K562 (cell line): Measurements from ENCODE around the gene TRPV5. TPM values are rescaled to one million over a fixed set of nuclear protein-coding genes. Genes with fewer than 3 reads are reported as not detected.

Experiments
- ATAC-seq: fragments of 200-7000 bp; cut with Tn5 transposase; 3 replicates; pipeline ENCODE4 v1.9.1; 2020; ENCODE audit warnings: moderate library complexity
- BruUV-seq: library from RNA; stranded (reverse); fragments of 400-500 nt; replicated peaks from 2 replicates; lab custom pipeline; 2021; lab: Mats Ljungman, UMichigan
- CTCF ChIA-PET: fragments of 300-600 bp; formaldehyde crosslinking; extraction: SDS; loops from one replicate; lab custom pipeline; 2021; ENCODE audit warnings: low intra/inter-chr PET ratio; lab: Yijun Ruan, JAX
- POLR2A ChIA-PET: fragments of 300-600, 350-650 bp; sonication (Branson Sonifier 250); formaldehyde crosslinking; extraction: SDS; loops from one replicate; lab custom pipeline; 2021; ENCODE audit warnings: antibody characterized with exemption, inconsistent platforms; lab: Yijun Ruan, JAX
- DNase-seq, 4 experiments: peaks; one replicate each; pipeline versions ENCODE4 v3.0.0 to v3.0.0-alpha.2; 2011 to 2018; ENCODE audit warnings: low spot score in 3 of 4, mixed read lengths in 3 of 4; ENCODE audit errors: extremely low read depth in 1 of 4
- FAIRE-seq: peaks from 2 replicates; lab custom pipeline; 2011; peaks lifted over from hg19 to GRCh38; lab: Jason Lieb, UNC
- H2AFZ ChIP-seq: 2 replicates; pipeline ENCODE4 v1.6.0; 2011; ENCODE audit warnings: low read depth, low read length, control low read depth, inconsistent platforms
- H3K27ac ChIP-seq: fragments of 200-600 bp; 3 replicates; pipeline ENCODE4 v1.8.0; 2011; ENCODE audit warnings: low read depth, mild to moderate bottlenecking, control low read depth, inconsistent platforms, low read length, moderate library complexity, mixed read lengths; ENCODE audit errors: extremely low read depth
- H3K27me3 ChIP-seq, 2 experiments: fragments of 300-600 bp in 1 of 2; 2 replicates in 1 of 2; 3 replicates in 1 of 2; pipeline versions ENCODE4 v1.6.0 to v1.8.0; 2011; ENCODE audit warnings: inconsistent platforms in 2 of 2, low read length in 2 of 2, mild to moderate bottlenecking in 1 of 2, mixed read lengths in 1 of 2, moderate library complexity in 1 of 2; ENCODE audit not compliant: control insufficient read depth in 2 of 2, insufficient read depth in 2 of 2
- H3K36me3 ChIP-seq: fragments of 300-600 bp; 3 replicates; pipeline ENCODE4 v1.8.0; 2011; ENCODE audit warnings: mild to moderate bottlenecking, low read length, inconsistent platforms; ENCODE audit not compliant: control insufficient read depth, insufficient read depth
- H3K4me1 ChIP-seq, 2 experiments: fragments of 200-600 bp in 1 of 2; replicated peaks in 1 of 2; 2 replicates in 1 of 2; 3 replicates in 1 of 2; pipeline versions ENCODE4 v1.5.1 to v1.8.0; 2011; ENCODE audit warnings: inconsistent platforms in 2 of 2, low read length in 2 of 2, mild to moderate bottlenecking in 1 of 2, mixed read lengths in 1 of 2, moderate library complexity in 1 of 2; ENCODE audit not compliant: control insufficient read depth in 2 of 2, insufficient read depth in 2 of 2
- H3K4me2 ChIP-seq: 2 replicates; pipeline ENCODE4 v1.6.1; 2011; ENCODE audit warnings: low read length, control low read depth, inconsistent platforms, mixed read lengths; ENCODE audit not compliant: insufficient read depth
- H3K4me3 ChIP-seq: fragments of 200-600 bp; sonication (generic), shearing (Covaris generic); 2 replicates; pipeline ENCODE4 v1.5.1; 2016; ENCODE audit warnings: control low read depth, inconsistent platforms
- H3K79me2 ChIP-seq: fragments of 200-600 bp; 3 replicates; pipeline ENCODE4 v1.8.0; 2011; ENCODE audit warnings: low read length, inconsistent platforms; ENCODE audit not compliant: control insufficient read depth, insufficient read depth
- H3K9ac ChIP-seq, 2 experiments: 2 replicates each; pipeline versions ENCODE4 v1.6.0 to v1.6.1; 2011; ENCODE audit warnings: low read depth in 2 of 2, low read length in 2 of 2, control low read depth in 1 of 2, inconsistent platforms in 1 of 2, mild to moderate bottlenecking in 1 of 2, mixed read lengths in 1 of 2; ENCODE audit not compliant: insufficient read depth in 1 of 2
- H3K9me1 ChIP-seq: one replicate; pipeline ENCODE4 v1.6.0; 2011; ENCODE audit warnings: inconsistent platforms, mild to moderate bottlenecking, low read length, moderate library complexity; ENCODE audit not compliant: control insufficient read depth, insufficient read depth
- H3K9me3 ChIP-seq: replicated peaks from 2 replicates; pipeline ENCODE4 v1.5.1; 2011; ENCODE audit warnings: low read depth, low read length, inconsistent platforms; ENCODE audit not compliant: control insufficient read depth, insufficient read depth
- H4K20me1 ChIP-seq: replicated peaks from 2 replicates; pipeline ENCODE4 v1.6.1; 2011; ENCODE audit warnings: low read length, inconsistent platforms, mixed read lengths; ENCODE audit not compliant: control insufficient read depth, insufficient read depth
- EP300 ChIP-seq: IDR thresholded peaks from 2 replicates; pipeline ENCODE4 v1.6.1; 2012; ENCODE audit warnings: low read length, improper control_type of control experiment
- ETV6 ChIP-seq, 3 experiments: fragments of 150-350 bp in 1 of 3; sonication (generic) in 1 of 3; formaldehyde crosslinking in 1 of 3; IDR thresholded peaks; 2 replicates each; pipeline versions ENCODE4 v1.6.1 to v1.8.0; 2014 to 2022; ENCODE audit warnings: borderline replicate concordance in 2 of 3, low read depth in 2 of 3, antibody characterized with exemption in 1 of 3, low read length in 1 of 3, mild to moderate bottlenecking in 1 of 3, missing genetic modification reagents in 1 of 3
- FUS ChIP-seq: fragments of 200-400 bp; formaldehyde crosslinking; optimal IDR thresholded peaks from 2 replicates; pipeline ENCODE3; 2017; ENCODE audit warnings: low read depth, low read length
- GMEB1 ChIP-seq: fragments of 250-450 bp; sonication (Bioruptor Pico); IDR thresholded peaks from 2 replicates; pipeline ENCODE4 v1.4.0; 2020; ENCODE audit warnings: mild to moderate bottlenecking
- GTF2E2 ChIP-seq: fragments of 200-800 bp; sonication (Bioruptor generic); IDR thresholded peaks from 2 replicates; pipeline ENCODE4 v1.6.1; 2016; ENCODE audit warnings: missing genetic modification characterization, missing compliant biosample characterization
- HEY1 ChIP-seq: fragments of 250-450 bp; sonication (Bioruptor Pico); IDR thresholded peaks from 2 replicates; pipeline ENCODE4 v1.5.0; 2020; ENCODE audit warnings: mild to moderate bottlenecking, moderate library complexity, borderline replicate concordance
- MCM5 ChIP-seq: fragments of 450-650 bp; IDR thresholded peaks from 2 replicates; pipeline ENCODE4 v1.6.1; 2016; ENCODE audit warnings: low read depth
- NR2F6 ChIP-seq: fragments of 450-650 bp; formaldehyde crosslinking; IDR thresholded peaks from 2 replicates; pipeline ENCODE4 v1.4.0; 2020; ENCODE audit warnings: mild to moderate bottlenecking
- OTX1 ChIP-seq: fragments of 450-650 bp; formaldehyde crosslinking; IDR thresholded peaks from 2 replicates; pipeline ENCODE4 v1.4.0; 2022; ENCODE audit warnings: mild to moderate bottlenecking
- PRMT5 ChIP-seq: sonication (generic); formaldehyde crosslinking; IDR thresholded peaks from 2 replicates; pipeline ENCODE4 v1.5.0; 2020; ENCODE audit warnings: missing genetic modification reagents
- TCF3 ChIP-seq: sonication (generic); formaldehyde crosslinking; IDR thresholded peaks from 2 replicates; pipeline ENCODE4 v1.4.0; 2020; ENCODE audit warnings: mild to moderate bottlenecking, missing genetic modification reagents
- TEAD2 ChIP-seq: fragments of 450-650 bp; IDR thresholded peaks from 2 replicates; pipeline ENCODE4 v1.6.1; 2016; ENCODE audit warnings: missing genetic modification characterization, control low read depth, missing compliant biosample characterization
- ZBTB1 ChIP-seq: sonication (generic); formaldehyde crosslinking; IDR thresholded peaks from 2 replicates; pipeline ENCODE4 v1.8.1; 2023; ENCODE audit warnings: missing genetic modification reagents, low read depth, mild to moderate bottlenecking, borderline replicate concordance
- ZC3H4 ChIP-seq: sonication (generic); formaldehyde crosslinking; IDR thresholded peaks from 2 replicates; pipeline ENCODE4 v1.9.0; 2021; ENCODE audit warnings: missing genetic modification reagents, borderline replicate concordance
- ZNF197 ChIP-seq: fragments of 200-800 bp; sonication (Bioruptor generic); IDR thresholded peaks from 2 replicates; pipeline ENCODE4 v1.6.1; 2016; ENCODE audit warnings: low read depth, missing genetic modification characterization, missing compliant biosample characterization
- ZNF41 ChIP-seq: fragments of 250-450 bp; sonication (Bioruptor Pico); conservative IDR thresholded peaks from 2 replicates; pipeline ENCODE4 v1.4.0; 2020; ENCODE audit warnings: mild to moderate bottlenecking
- ZNF79 ChIP-seq: fragments of 250-450 bp; sonication (Bioruptor Pico); IDR thresholded peaks from 2 replicates; pipeline ENCODE4 v1.4.0; 2020; ENCODE audit warnings: low read depth, mild to moderate bottlenecking, moderate library complexity
- WGBS: fragments of 100-300 bp; shearing (Covaris generic); methylation state at CpG from one replicate; pipeline ENCODE4 v1.1.6; 2016; ENCODE audit warnings: low coverage, mixed read lengths; ENCODE audit not compliant: insufficient coverage; ENCODE audit errors: missing lambda C conversion rate; 5-methylcytosine and 5-hydroxymethylcytosine counted together
- in situ Hi-C: fragments of 300-500 bp; cut with MboI; formaldehyde crosslinking; loops from 4 replicates; pipeline ENCODE4 v1.15.0; 2018; ENCODE audit warnings: inconsistent platforms, mixed read lengths
- intact Hi-C: fragments of 100-400 bp; cut with micrococcal nuclease; formaldehyde crosslinking; loops from 2 replicates; pipeline ENCODE4 v1.14.2; 2022
- polyA plus RNA-seq, 8 experiments: library from polyadenylated mRNA; depleted of rRNA in 4 of 8; stranded (reverse) in 5 of 8; unstranded in 3 of 8; fragments of >200 nt; fragmentation: Nextera tagmentation in 2 of 8; fragmentation: Illumina TruSeq in 1 of 8; extraction: Ambion mirVana in 2 of 8; extraction: Trizol in 1 of 8; gene quantifications; 2 replicates each; pipeline versions ENCODE4 v1.2.1 to v1.2.3, GENCODE V29; 2011 to 2014; ENCODE audit warnings: inconsistent platforms in 1 of 8, missing spikeins in 1 of 8
- total RNA-seq, 7 experiments: library from RNA; depleted of rRNA in 6 of 7; stranded (reverse); fragments of >200 nt in 6 of 7; fragmentation: Illumina TruSeq in 2 of 7; extraction: Trizol in 2 of 7; gene quantifications; 2 replicates each; pipeline versions ENCODE4 v1.2.1 to v1.2.3, GENCODE V29; 2011 to 2021; ENCODE audit warnings: low replicate concordance in 1 of 7
- TF ChIP-seq, protein P1 (sequence below), 2 experiments: IDR thresholded peaks; 2 replicates each; pipeline ENCODE4 v1.6.1; 2012; ENCODE audit warnings: improper control_type of control experiment in 2 of 2, low read depth in 2 of 2, low read length in 2 of 2, borderline replicate concordance in 1 of 2

Gene TRPV5
- total and polyA plus RNA-seq, 9 of the 15 experiments (the other 6 are each of a cell fraction or from before 2014, with no cell fraction given): not detected

- TF ChIP-seq ZBTB1 (CRISPR knock-in tag) (no peak), FUS (no peak), MCM5 (no peak), ZC3H4 (CRISPR knock-in tag) (peak; percentile 79; the same call in 1 of the 2 replicates), HEY1 (CRISPR knock-in tag) (no peak), GTF2E2 (no peak), OTX1 (0 out of 2 replicates have a peak, but pooled peaks have one; percentile 19), TEAD2 (tag) (no peak), PRMT5 (CRISPR knock-in tag) (no peak), ZNF41 (CRISPR knock-in tag) (no peak), ZNF197 (CRISPR knock-in tag) (no peak)
These were observed 42.6 kb downstream of the TRPV5 start (continued) for GRCh38 chr7:142890874-142891485.

GRCh38 chr7:142889816-142890215 lies 43.7 kb downstream of the TRPV5 start:
- 13% methylated on average over 3 of the region's 3 CpGs for WGBS
- Histone ChIP-seq H3K9me3 (no peaks in the 10 kb centered on the region; the same call in 1 of the 2 replicates), H3K79me2 (no peaks in the 10 kb centered on the region), H3K27me3 (peaks cover 15 to 63% of the 10 kb centered on the region in 2 experiments; a peak in 4 of 5 replicates), H3K36me3 (no peaks in the 10 kb centered on the region), H3K9ac (no peak overlapping the region), H3K4me3 (no peak overlapping the region), H2AFZ (no peak overlapping the region), H4K20me1 (peaks cover 7% of the 10 kb centered on the region; the same call in 1 of the 2 replicates), H3K4me1 (peaks cover 0 to 4% of the 10 kb centered on the region in 2 experiments; a peak in 1 of 5 replicates), H3K27ac (no peak overlapping the region), H3K4me2 (no peak overlapping the region), H3K9me1 (peaks cover 2% of the 10 kb centered on the region)
- FAIRE-seq: no peak
- no peak for ATAC-seq
- in situ Hi-C loops (no loop called here), intact Hi-C loops (loop anchor here (10.0 kb wide), 1 partner anchor 325 kb away; no protein-coding TSS in a partner anchor)
- ChIA-PET POLR2A (interaction anchor here (0.5 kb wide), 1 partner anchor 61 kb away, joined by 3 read pairs; no protein-coding TSS in a partner anchor), CTCF (no interaction called here)
- DNase-seq: no peak
- no TSS peak for BruUV-seq
- TF ChIP-seq EP300 (no peak), TCF3 (CRISPR knock-in tag) (no peak), NR2F6 (CRISPR knock-in tag) (no peak), ETV6 (IDR thresholded peaks at IDR 0.05; ENCODE audit: borderline replicate concordance in 1 of 2, low read depth in 2 of 2, low read length in 1 of 2) (no peak), ETV6 (CRISPR knock-in tag; IDR thresholded peaks at IDR 0.05; ENCODE audit: borderline replicate concordance) (no peak), GMEB1 (no peak), ZNF79 (CRISPR knock-in tag) (no peak)
- TF ChIP-seq, protein P1, sequence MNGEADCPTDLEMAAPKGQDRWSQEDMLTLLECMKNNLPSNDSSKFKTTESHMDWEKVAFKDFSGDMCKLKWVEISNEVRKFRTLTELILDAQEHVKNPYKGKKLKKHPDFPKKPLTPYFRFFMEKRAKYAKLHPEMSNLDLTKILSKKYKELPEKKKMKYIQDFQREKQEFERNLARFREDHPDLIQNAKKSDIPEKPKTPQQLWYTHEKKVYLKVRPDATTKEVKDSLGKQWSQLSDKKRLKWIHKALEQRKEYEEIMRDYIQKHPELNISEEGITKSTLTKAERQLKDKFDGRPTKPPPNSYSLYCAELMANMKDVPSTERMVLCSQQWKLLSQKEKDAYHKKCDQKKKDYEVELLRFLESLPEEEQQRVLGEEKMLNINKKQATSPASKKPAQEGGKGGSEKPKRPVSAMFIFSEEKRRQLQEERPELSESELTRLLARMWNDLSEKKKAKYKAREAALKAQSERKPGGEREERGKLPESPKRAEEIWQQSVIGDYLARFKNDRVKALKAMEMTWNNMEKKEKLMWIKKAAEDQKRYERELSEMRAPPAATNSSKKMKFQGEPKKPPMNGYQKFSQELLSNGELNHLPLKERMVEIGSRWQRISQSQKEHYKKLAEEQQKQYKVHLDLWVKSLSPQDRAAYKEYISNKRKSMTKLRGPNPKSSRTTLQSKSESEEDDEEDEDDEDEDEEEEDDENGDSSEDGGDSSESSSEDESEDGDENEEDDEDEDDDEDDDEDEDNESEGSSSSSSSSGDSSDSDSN (IDR thresholded peaks at IDR 0.05; ENCODE audit: borderline replicate concordance in 1 of 2, low read depth in 2 of 2, low read length in 2 of 2): no peak
